ENCODE results near the gene RPL10.
"Not testable (repeated sequence)": the region's sequence is repeated elsewhere in the genome, so short reads cannot be mapped to it uniquely, and the experiment has no call there.

The RPL10 gene

DNA sequence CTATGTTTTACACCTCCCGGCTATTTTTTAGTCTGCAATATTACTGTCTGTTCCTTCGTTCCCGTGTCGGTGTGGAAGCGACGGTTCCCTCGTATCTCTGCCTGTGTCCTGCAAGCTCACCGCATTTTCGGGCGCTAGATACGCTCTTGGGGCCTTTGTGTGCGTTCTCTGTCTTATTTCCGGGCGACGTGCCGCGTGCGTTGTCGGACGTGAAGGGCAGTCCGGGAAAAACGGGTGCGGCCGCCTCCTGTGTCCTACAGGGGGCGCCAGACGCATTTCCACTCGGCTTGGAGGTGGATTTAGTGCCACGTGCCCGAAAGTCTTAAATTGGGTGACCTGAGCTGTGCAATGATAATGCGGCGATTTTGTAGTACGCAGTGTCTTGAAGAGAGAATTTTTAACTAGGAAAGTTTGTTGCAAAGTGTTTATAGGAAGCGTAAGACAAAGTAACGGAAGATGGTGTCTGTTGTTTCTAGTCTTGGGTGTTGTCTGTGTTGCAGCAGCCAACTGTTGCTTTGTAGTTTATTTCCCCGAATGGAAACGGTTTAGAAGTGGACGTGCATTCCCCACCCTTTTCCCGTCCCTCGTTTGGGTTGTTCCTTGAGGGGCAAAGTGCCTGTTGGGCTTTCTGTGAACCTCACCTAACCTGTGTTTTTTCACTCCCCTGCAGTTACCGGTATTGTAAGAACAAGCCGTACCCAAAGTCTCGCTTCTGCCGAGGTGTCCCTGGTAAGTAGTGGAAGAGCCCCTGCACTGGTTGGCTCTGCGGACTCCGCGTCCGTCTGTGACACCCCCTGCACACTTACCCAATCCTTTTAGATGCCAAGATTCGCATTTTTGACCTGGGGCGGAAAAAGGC is 720 bp downstream of the RPL10 start:
- H4K20me1 ChIP-seq (ENCODE audit: insufficient read depth), result no peaks in the 10 kb centered on the region
- peak overlapping the region; percentile 100 for H3K9ac ChIP-seq
- TF ChIP-seq, protein P1, sequence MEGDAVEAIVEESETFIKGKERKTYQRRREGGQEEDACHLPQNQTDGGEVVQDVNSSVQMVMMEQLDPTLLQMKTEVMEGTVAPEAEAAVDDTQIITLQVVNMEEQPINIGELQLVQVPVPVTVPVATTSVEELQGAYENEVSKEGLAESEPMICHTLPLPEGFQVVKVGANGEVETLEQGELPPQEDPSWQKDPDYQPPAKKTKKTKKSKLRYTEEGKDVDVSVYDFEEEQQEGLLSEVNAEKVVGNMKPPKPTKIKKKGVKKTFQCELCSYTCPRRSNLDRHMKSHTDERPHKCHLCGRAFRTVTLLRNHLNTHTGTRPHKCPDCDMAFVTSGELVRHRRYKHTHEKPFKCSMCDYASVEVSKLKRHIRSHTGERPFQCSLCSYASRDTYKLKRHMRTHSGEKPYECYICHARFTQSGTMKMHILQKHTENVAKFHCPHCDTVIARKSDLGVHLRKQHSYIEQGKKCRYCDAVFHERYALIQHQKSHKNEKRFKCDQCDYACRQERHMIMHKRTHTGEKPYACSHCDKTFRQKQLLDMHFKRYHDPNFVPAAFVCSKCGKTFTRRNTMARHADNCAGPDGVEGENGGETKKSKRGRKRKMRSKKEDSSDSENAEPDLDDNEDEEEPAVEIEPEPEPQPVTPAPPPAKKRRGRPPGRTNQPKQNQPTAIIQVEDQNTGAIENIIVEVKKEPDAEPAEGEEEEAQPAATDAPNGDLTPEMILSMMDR (conservative IDR thresholded peaks at IDR 0.05; ENCODE audit: low read depth, low read length), result peak; percentile 86
- H3K4me3 ChIP-seq (IDR thresholded peaks at IDR 0.05; ENCODE audit: insufficient read depth, low read depth, low read length), result no peak overlapping the region
- H3K4me2 ChIP-seq, result peak overlapping the region; percentile 74
- H3K27me3 ChIP-seq (ENCODE audit: insufficient read depth, low read depth), result no peaks in the 10 kb centered on the region
- peaks cover 4% of the 10 kb centered on the region for H3K4me1 ChIP-seq (ENCODE audit: low read depth, poor library complexity, severe bottlenecking)
- peaks cover 21% of the 10 kb centered on the region for H3K79me2 ChIP-seq (ENCODE audit: insufficient read depth, low read depth)
- 0 out of 2 replicates have a peak, but pooled peaks cover 7% of the 10 kb centered on the region for H3K36me3 ChIP-seq (ENCODE audit: insufficient read depth)
- H2AFZ ChIP-seq (ENCODE audit: low read depth), result no peak overlapping the region
- H3K27ac ChIP-seq, result peak overlapping the region; percentile 99

DNA sequence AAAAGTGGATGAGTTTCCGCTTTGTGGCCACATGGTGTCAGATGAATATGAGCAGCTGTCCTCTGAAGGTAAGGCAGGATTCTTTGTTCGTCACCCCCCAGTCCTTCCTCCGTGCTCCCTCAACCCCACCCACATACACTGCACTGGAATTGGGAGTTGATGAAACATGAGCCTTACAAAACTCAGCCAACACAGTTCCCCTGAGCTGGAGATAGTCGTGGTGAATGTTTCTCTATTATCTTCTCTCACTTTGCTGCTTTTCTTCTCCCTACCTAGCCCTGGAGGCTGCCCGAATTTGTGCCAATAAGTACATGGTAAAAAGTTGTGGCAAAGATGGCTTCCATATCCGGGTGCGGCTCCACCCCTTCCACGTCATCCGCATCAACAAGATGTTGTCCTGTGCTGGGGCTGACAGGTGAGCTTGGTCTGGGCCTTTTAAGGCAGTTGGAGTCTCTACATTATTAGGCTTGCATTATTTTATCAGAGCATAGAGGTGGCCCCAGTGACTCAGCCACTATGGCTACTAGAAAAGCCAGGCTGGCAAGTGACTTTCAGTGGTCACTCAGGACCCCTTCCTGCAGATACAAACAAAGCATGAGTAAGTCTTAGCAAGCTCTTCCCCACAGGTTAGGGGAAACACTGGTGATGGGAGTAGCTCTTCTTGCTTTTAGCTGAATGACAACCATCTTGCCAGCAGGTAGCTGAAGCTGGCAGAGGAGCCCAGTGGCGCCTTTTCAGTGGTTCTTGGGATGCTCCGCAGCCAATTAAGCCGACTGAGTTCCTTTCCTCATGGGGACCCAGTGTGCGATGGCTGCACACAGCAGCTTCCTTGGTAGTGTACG is 1.6 kb downstream of the RPL10 start:
- H3K36me3 ChIP-seq (ENCODE audit: insufficient read depth), result 0 out of 2 replicates have a peak, but pooled peaks cover 7% of the 10 kb centered on the region
- peaks cover 4% of the 10 kb centered on the region for H3K4me1 ChIP-seq (ENCODE audit: low read depth, poor library complexity, severe bottlenecking)
- H4K20me1 ChIP-seq (ENCODE audit: insufficient read depth), result no peaks in the 10 kb centered on the region
- TF ChIP-seq, protein P1 (conservative IDR thresholded peaks at IDR 0.05; ENCODE audit: low read depth, low read length), result no peak
- H3K79me2 ChIP-seq (ENCODE audit: insufficient read depth, low read depth), result peaks cover 21% of the 10 kb centered on the region
- H3K4me2 ChIP-seq, result peak overlapping the region; percentile 74
- peak overlapping the region; percentile 99 for H3K27ac ChIP-seq
- H2AFZ ChIP-seq (ENCODE audit: low read depth), result no peak overlapping the region
- no peak overlapping the region for H3K4me3 ChIP-seq (IDR thresholded peaks at IDR 0.05; ENCODE audit: insufficient read depth, low read depth, low read length)
- no peaks in the 10 kb centered on the region for H3K27me3 ChIP-seq (ENCODE audit: insufficient read depth, low read depth)
- peak overlapping the region; percentile 100 for H3K9ac ChIP-seq

- Histone ChIP-seq H3K4me2 (peak overlapping the region; percentile 74; the same call in 1 of the 2 replicates), H3K9ac (peak overlapping the region; percentile 100; the same call in 1 of the 2 replicates), H3K27ac (peak overlapping the region; percentile 99), H3K79me2 (ENCODE audit: insufficient read depth, low read depth) (peaks cover 21% of the 10 kb centered on the region)
- H3K4me1 ChIP-seq (ENCODE audit: low read depth, poor library complexity, severe bottlenecking); H3K27me3 ChIP-seq (ENCODE audit: insufficient read depth, low read depth); H3K4me3 ChIP-seq (IDR thresholded peaks at IDR 0.05; ENCODE audit: insufficient read depth, low read depth, low read length); H2AFZ ChIP-seq (ENCODE audit: low read depth); H3K36me3 ChIP-seq (ENCODE audit: insufficient read depth); H4K20me1 ChIP-seq (ENCODE audit: insufficient read depth): not testable (repeated sequence)
Measured at GRCh38 chrX:154400369-154400817, 2.2 kb downstream of the RPL10 start.

- H3K79me2 ChIP-seq (ENCODE audit: insufficient read depth, low read depth), result peaks cover 21% of the 10 kb centered on the region
- H3K9ac ChIP-seq, result peak overlapping the region; percentile 29; the same call in 1 of the 2 replicates
- 0 out of 2 replicates have a peak, but pooled peaks cover 7% of the 10 kb centered on the region for H3K36me3 ChIP-seq (ENCODE audit: insufficient read depth)
- peaks cover 4% of the 10 kb centered on the region for H3K4me1 ChIP-seq (ENCODE audit: low read depth, poor library complexity, severe bottlenecking)
- H2AFZ ChIP-seq (ENCODE audit: low read depth), result no peak overlapping the region
- peak overlapping the region; percentile 99; the same call in 1 of the 2 replicates for H3K27ac ChIP-seq
- TF ChIP-seq, protein P1 (conservative IDR thresholded peaks at IDR 0.05; ENCODE audit: low read depth, low read length), result no peak
- no peak overlapping the region for H3K4me3 ChIP-seq (IDR thresholded peaks at IDR 0.05; ENCODE audit: insufficient read depth, low read depth, low read length)
- H3K4me2 ChIP-seq, result no peak overlapping the region
- H3K27me3 ChIP-seq (ENCODE audit: insufficient read depth, low read depth), result no peaks in the 10 kb centered on the region
- no peaks in the 10 kb centered on the region for H4K20me1 ChIP-seq (ENCODE audit: insufficient read depth)
Measured at GRCh38 chrX:154401045-154401799, 3.0 kb downstream of the RPL10 start.

Data from KMS-11 (cell line).